ENCODE measurements around the gene TRAPPC3.

Gene TRAPPC3

DNA sequence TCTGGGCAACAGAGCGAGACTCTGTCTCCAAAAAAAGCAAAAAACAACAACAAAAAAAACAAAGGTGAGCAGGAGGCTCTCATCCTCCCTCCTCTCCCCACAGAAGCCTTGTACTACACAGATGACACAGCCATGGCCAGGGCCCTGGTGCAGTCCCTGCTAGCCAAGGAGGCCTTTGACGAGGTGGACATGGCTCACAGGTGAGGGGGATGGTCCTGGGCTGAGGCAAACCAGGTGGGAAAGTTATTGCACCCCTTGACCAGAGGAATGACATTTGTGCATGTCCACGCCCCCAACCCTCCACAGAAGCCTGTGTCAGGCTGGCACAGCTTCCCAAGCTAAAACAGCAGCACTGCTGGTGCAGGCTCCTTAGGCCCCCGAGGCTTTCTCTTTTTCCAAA is 58.1 kb downstream of the TRAPPC3 start:
- no peak overlapping the region for H3K4me2 ChIP-seq (ENCODE audit: low read length)
- H2AK5ac ChIP-seq (ENCODE audit: low read length) = no peak overlapping the region
- no peak overlapping the region for H3K18ac ChIP-seq (ENCODE audit: low read length)
- H3K79me2 ChIP-seq (ENCODE audit: control insufficient read depth, insufficient read depth, low read length) = peaks cover 7% of the 10 kb centered on the region
- no peak overlapping the region for H3K4ac ChIP-seq (ENCODE audit: low read depth, low read length)
- H3K4me1 ChIP-seq (ENCODE audit: control insufficient read depth, low read depth, low read length) = peaks cover 2% of the 10 kb centered on the region
- no CpG with 5 or more reads among the region's 4 CpGs for WGBS (ENCODE audit: extremely low coverage, insufficient coverage, low lambda C conversion rate)
- DNase-seq = no peak
- H2BK5ac ChIP-seq (ENCODE audit: low read length) = no peak overlapping the region
- H4K8ac ChIP-seq (ENCODE audit: low read depth, low read length) = no peak overlapping the region
- no peak overlapping the region for H3K9ac ChIP-seq (ENCODE audit: low read length)
- no peaks in the 10 kb centered on the region for H3K27me3 ChIP-seq (ENCODE audit: insufficient read depth, low read length, poor library complexity)
- H3K23ac ChIP-seq (ENCODE audit: low read length) = no peak overlapping the region
- no peak overlapping the region for H3K27ac ChIP-seq (ENCODE audit: low read depth, low read length)
- peaks cover 14% of the 10 kb centered on the region for H3K36me3 ChIP-seq (ENCODE audit: control insufficient read depth, insufficient read depth, low read length)
- no peak overlapping the region for H2BK120ac ChIP-seq (ENCODE audit: low read depth, low read length)
- no peak overlapping the region for H2BK15ac ChIP-seq (replicated peaks; ENCODE audit: low read depth)
- peaks cover 11% of the 10 kb centered on the region for H3K79me1 ChIP-seq (ENCODE audit: low read length)
- no peak overlapping the region for H3K56ac ChIP-seq (ENCODE audit: low read length)
- no peak overlapping the region for H4K5ac ChIP-seq (ENCODE audit: low read length)
- no peak overlapping the region for H3K4me3 ChIP-seq (ENCODE audit: low read length)

DNA sequence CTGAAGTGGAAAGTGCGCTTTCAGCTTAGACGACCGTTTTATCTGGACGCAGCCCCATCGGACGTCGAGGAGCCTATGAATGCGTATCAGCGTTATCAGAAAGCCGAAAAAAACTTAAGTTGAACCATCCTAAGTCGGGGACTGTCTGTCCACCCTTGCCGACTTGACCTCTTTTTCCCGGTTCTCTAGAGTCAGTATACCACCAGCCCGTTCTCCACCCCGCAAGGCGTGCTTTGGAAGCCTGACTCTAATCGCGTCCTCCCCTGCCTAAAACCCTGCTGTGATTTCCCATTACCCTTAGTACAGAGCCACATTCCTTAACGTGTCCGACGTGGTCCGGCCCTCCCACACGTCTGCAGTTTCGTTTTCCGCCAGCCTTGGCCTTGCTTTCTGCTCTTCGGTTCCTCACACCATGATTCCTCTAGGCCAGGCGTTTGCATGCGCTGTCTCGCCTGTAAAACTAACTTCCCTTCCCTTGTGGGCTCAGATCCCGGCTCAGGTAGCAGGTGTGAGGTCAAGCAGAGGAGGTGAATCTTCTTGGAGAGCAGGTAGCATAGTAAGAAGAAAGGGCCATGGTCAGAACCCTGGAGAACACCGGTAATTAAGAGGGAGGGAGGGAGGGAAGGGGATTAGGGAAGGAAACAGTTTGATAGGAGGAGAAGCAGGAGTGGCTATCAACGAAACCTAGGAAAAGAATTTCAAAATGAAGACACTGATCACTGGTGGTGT is 59.7 kb downstream of the TRAPPC3 start:
- Histone ChIP-seq H3K79me1 (ENCODE audit: low read length) (peaks cover 11% of the 10 kb centered on the region), H3K4ac (ENCODE audit: low read depth, low read length) (no peak overlapping the region), H3K9ac (ENCODE audit: low read length) (peak overlapping the region; percentile 89), H3K27me3 (ENCODE audit: insufficient read depth, low read length, poor library complexity) (no peaks in the 10 kb centered on the region), H3K23ac (ENCODE audit: low read length) (no peak overlapping the region), H2AK5ac (ENCODE audit: low read length) (no peak overlapping the region), H3K36me3 (ENCODE audit: control insufficient read depth, insufficient read depth, low read length) (peaks cover 14% of the 10 kb centered on the region), H3K18ac (ENCODE audit: low read length) (no peak overlapping the region), H3K79me2 (ENCODE audit: control insufficient read depth, insufficient read depth, low read length) (peaks cover 7% of the 10 kb centered on the region), H2BK15ac (replicated peaks; ENCODE audit: low read depth) (no peak overlapping the region), H3K4me2 (ENCODE audit: low read length) (peak overlapping the region; percentile 92), H3K56ac (ENCODE audit: low read length) (peak overlapping the region; percentile 96), H2BK120ac (ENCODE audit: low read depth, low read length) (no peak overlapping the region), H3K4me3 (ENCODE audit: low read length) (peak overlapping the region; percentile 95), H3K4me1 (ENCODE audit: control insufficient read depth, low read depth, low read length) (peaks cover 3% of the 10 kb centered on the region), H3K27ac (ENCODE audit: low read depth, low read length) (no peak overlapping the region), H4K8ac (ENCODE audit: low read depth, low read length) (no peak overlapping the region), H4K5ac (ENCODE audit: low read length) (no peak overlapping the region), H2BK5ac (ENCODE audit: low read length) (no peak overlapping the region)
- peak; percentile 72 for DNase-seq
- WGBS (ENCODE audit: extremely low coverage, insufficient coverage, low lambda C conversion rate) = no CpG with 5 or more reads among the region's 32 CpGs

DNA sequence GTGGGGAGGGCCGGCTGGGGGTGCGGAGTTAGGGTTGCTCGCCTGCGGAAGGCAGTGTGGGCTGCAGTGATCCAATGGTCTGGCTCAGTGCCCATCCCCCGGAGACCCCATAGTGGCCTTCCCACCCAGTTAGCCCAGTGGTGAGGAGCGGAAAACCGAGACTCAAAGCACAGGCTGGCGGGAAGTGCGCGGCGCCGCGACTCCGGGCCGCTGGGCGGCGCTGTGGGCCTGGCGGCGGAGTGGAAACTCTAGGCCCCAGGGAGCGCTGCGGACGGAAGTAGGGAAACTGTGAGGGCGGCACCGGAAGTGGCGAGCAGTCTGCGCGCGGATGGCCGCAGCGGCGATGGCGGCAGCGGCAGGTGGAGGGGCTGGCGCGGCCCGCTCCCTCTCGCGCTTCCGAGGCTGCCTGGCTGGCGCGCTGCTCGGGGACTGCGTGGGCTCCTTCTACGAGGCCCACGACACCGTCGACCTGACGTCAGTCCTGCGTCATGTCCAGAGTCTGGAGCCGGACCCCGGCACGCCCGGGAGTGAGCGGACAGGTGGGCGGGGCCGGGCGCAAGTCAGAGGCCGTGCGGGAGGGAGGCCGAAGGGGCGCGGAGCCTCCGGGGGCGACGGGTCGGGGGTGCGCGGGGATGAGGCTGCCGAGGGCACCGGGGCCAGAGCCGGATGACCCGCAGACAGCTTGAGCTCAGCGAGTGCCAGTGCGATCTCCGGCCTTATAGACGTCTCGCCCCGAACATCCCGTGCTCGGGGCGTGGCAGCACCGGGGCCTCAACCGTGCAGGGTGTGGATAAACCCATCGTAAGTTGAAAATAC is 60.5 kb downstream of the TRAPPC3 start, which contains the start of gene ADPRS:
TSS of gene ADPRS (plus strand) at position 316 of the 816 bp plus-strand sequence. CDS start at position 329, 13 bp downstream.
- DNase-seq = peak; percentile 93
- peak within 1 kb of the TSS; percentile 96 for H3K56ac ChIP-seq (ENCODE audit: low read length)
- peak within 1 kb of the TSS; percentile 92 for H3K4me2 ChIP-seq (ENCODE audit: low read length)
- H4K8ac ChIP-seq (ENCODE audit: low read depth, low read length) = peak within 1 kb of the TSS; percentile 59
- H3K79me2 ChIP-seq (ENCODE audit: control insufficient read depth, insufficient read depth, low read length) = peaks cover 7% of the 10 kb centered on the region
- no peak within 1 kb of the TSS for H2BK120ac ChIP-seq (ENCODE audit: low read depth, low read length)
- no peak within 1 kb of the TSS for H2BK15ac ChIP-seq (replicated peaks; ENCODE audit: low read depth)
- peak within 1 kb of the TSS; percentile 15 for H3K18ac ChIP-seq (ENCODE audit: low read length)
- WGBS (ENCODE audit: extremely low coverage, insufficient coverage, low lambda C conversion rate) = no CpG with 5 or more reads among the region's 84 CpGs
- H3K79me1 ChIP-seq (ENCODE audit: low read length) = peaks cover 11% of the 10 kb centered on the region
- peak within 1 kb of the TSS; percentile 95 for H3K4me3 ChIP-seq (ENCODE audit: low read length)
- peak within 1 kb of the TSS; percentile 87 for H4K5ac ChIP-seq (ENCODE audit: low read length)
- no peaks in the 10 kb centered on the region for H3K27me3 ChIP-seq (ENCODE audit: insufficient read depth, low read length, poor library complexity)
- H3K9ac ChIP-seq (ENCODE audit: low read length) = peak within 1 kb of the TSS; percentile 89
- H3K4ac ChIP-seq (ENCODE audit: low read depth, low read length) = no peak within 1 kb of the TSS
- H3K23ac ChIP-seq (ENCODE audit: low read length) = peak within 1 kb of the TSS; percentile 66
- no peak within 1 kb of the TSS for H2BK5ac ChIP-seq (ENCODE audit: low read length)
- no peak within 1 kb of the TSS for H3K27ac ChIP-seq (ENCODE audit: low read depth, low read length)
- peaks cover 14% of the 10 kb centered on the region for H3K36me3 ChIP-seq (ENCODE audit: control insufficient read depth, insufficient read depth, low read length)
- H2AK5ac ChIP-seq (ENCODE audit: low read length) = no peak within 1 kb of the TSS
- H3K4me1 ChIP-seq (ENCODE audit: control insufficient read depth, low read depth, low read length) = peaks cover 5% of the 10 kb centered on the region

DNA sequence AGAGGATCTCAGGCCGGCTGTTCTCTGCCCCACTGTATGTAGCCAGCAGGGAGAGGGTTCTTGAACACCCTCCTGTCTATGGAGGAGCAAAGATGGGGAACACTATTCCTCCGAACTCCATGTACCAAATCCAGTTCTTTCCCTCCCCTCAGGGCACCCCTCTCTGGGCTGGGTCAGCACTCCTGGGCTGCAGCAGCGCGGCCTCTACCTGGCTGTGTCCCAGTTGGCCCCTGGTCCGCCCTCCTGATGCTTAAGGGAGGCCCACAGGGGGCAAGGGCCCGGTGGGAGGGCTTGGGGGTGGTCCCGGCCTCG is 61.1 kb downstream of the TRAPPC3 start:
- no peak for DNase-seq
- peaks cover 11% of the 10 kb centered on the region for H3K79me1 ChIP-seq (ENCODE audit: low read length)
- no peak overlapping the region for H3K4ac ChIP-seq (ENCODE audit: low read depth, low read length)
- H2BK120ac ChIP-seq (ENCODE audit: low read depth, low read length) = no peak overlapping the region
- peak overlapping the region; percentile 50 for H3K4me2 ChIP-seq (ENCODE audit: low read length)
- no CpG with 5 or more reads among the region's 8 CpGs for WGBS (ENCODE audit: extremely low coverage, insufficient coverage, low lambda C conversion rate)
- peak overlapping the region; percentile 87 for H4K5ac ChIP-seq (ENCODE audit: low read length)
- H3K27ac ChIP-seq (ENCODE audit: low read depth, low read length) = no peak overlapping the region
- peaks cover 7% of the 10 kb centered on the region for H3K79me2 ChIP-seq (ENCODE audit: control insufficient read depth, insufficient read depth, low read length)
- H2AK5ac ChIP-seq (ENCODE audit: low read length) = no peak overlapping the region
- no peak overlapping the region for H2BK5ac ChIP-seq (ENCODE audit: low read length)
- H3K9ac ChIP-seq (ENCODE audit: low read length) = peak overlapping the region; percentile 75
- H3K4me1 ChIP-seq (ENCODE audit: control insufficient read depth, low read depth, low read length) = peaks cover 5% of the 10 kb centered on the region
- no peak overlapping the region for H3K23ac ChIP-seq (ENCODE audit: low read length)
- peaks cover 10% of the 10 kb centered on the region for H3K36me3 ChIP-seq (ENCODE audit: control insufficient read depth, insufficient read depth, low read length)
- no peak overlapping the region for H3K4me3 ChIP-seq (ENCODE audit: low read length)
- peak overlapping the region; percentile 59 for H4K8ac ChIP-seq (ENCODE audit: low read depth, low read length)
- peak overlapping the region; percentile 96 for H3K56ac ChIP-seq (ENCODE audit: low read length)
- peak overlapping the region; percentile 15 for H3K18ac ChIP-seq (ENCODE audit: low read length)
- H2BK15ac ChIP-seq (replicated peaks; ENCODE audit: low read depth) = no peak overlapping the region
- H3K27me3 ChIP-seq (ENCODE audit: insufficient read depth, low read length, poor library complexity) = no peaks in the 10 kb centered on the region

DNA sequence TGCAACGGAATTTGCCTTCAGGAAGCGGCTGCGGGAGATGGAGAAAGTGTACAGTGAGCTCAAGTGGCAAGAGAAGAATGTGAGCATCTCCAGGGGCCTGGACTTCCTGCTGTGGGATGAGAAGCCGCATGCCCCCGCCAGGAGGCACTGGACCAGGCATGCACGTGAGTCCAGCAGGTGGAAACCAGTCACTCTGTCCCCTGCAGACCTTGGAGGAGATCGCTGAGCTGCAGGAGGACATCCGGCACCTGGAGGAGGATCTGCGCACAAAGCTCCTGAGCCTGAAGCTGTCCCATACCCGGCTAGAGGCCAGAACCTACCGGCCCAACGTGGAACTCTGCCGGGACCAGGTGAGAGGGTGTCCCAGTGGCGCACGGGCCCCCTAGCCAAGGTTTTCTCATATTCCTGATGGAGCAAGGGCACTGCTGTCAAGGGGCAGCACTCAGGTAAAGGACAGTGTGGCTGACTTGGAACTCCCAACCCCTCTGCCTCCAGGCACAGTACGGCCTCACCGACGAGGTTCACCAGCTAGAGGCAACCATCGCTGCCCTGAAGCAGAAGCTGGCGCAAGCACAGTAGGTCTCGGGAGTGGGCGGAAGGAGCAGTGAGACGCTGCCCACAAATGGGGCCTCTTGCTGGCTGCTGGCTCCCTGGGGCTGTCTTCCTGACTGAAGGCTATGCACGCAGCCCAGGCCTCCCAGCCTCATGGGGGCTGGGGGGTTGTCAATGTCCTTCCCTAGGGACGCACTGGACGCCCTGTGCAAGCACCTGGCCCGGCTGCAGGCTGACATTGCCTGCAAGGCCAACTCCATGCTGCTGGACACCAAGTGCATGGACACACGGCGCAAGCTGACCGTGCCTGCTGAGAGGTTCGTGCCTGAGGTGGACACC is 61.8 kb downstream of the TRAPPC3 start:
- WGBS (ENCODE audit: extremely low coverage, insufficient coverage, low lambda C conversion rate) = no CpG with 5 or more reads among the region's 31 CpGs
- H3K18ac ChIP-seq (ENCODE audit: low read length) = no peak overlapping the region
- H2BK5ac ChIP-seq (ENCODE audit: low read length) = no peak overlapping the region
- no peaks in the 10 kb centered on the region for H3K27me3 ChIP-seq (ENCODE audit: insufficient read depth, low read length, poor library complexity)
- H3K4ac ChIP-seq (ENCODE audit: low read depth, low read length) = no peak overlapping the region
- H3K79me1 ChIP-seq (ENCODE audit: low read length) = peaks cover 11% of the 10 kb centered on the region
- H3K36me3 ChIP-seq (ENCODE audit: control insufficient read depth, insufficient read depth, low read length) = peaks cover 6% of the 10 kb centered on the region
- peaks cover 5% of the 10 kb centered on the region for H3K4me1 ChIP-seq (ENCODE audit: control insufficient read depth, low read depth, low read length)
- H3K79me2 ChIP-seq (ENCODE audit: control insufficient read depth, insufficient read depth, low read length) = peaks cover 7% of the 10 kb centered on the region
- no peak overlapping the region for H3K4me3 ChIP-seq (ENCODE audit: low read length)
- peak overlapping the region; percentile 96 for H3K56ac ChIP-seq (ENCODE audit: low read length)
- DNase-seq = peak; percentile 21
- no peak overlapping the region for H4K5ac ChIP-seq (ENCODE audit: low read length)
- H3K27ac ChIP-seq (ENCODE audit: low read depth, low read length) = no peak overlapping the region
- no peak overlapping the region for H2BK15ac ChIP-seq (replicated peaks; ENCODE audit: low read depth)
- no peak overlapping the region for H3K9ac ChIP-seq (ENCODE audit: low read length)
- H3K23ac ChIP-seq (ENCODE audit: low read length) = no peak overlapping the region
- H2BK120ac ChIP-seq (ENCODE audit: low read depth, low read length) = no peak overlapping the region
- H4K8ac ChIP-seq (ENCODE audit: low read depth, low read length) = no peak overlapping the region
- H2AK5ac ChIP-seq (ENCODE audit: low read length) = no peak overlapping the region
- no peak overlapping the region for H3K4me2 ChIP-seq (ENCODE audit: low read length)

All from mesendoderm (in vitro differentiated cells).